HL-60 (cell line): ENCODE results near the gene TIGD4.

Source experiments
- DNase-seq, 2 experiments: peaks; one replicate each; pipeline ENCODE4 v3.0.0-alpha.2; 2010 to 2020; ENCODE audit warnings: low read depth in 1 of 2, low spot score in 1 of 2
- H3K27ac ChIP-seq: fragments of 250-450 bp; sonication (Bioruptor Pico); replicated peaks from 2 replicates; pipeline ENCODE4 v1.5.1; 2020; ENCODE audit warnings: mild to moderate bottlenecking, moderate library complexity
- H3K27me3 ChIP-seq: fragments of 250-450 bp; sonication (Bioruptor Pico); 2 replicates; pipeline ENCODE4 v1.5.1; 2021; ENCODE audit warnings: mild to moderate bottlenecking, moderate library complexity; ENCODE audit not compliant: insufficient read depth, poor library complexity, severe bottlenecking
- H3K4me3 ChIP-seq: replicated peaks from 2 replicates; pipeline ENCODE4 v1.5.1; 2011; ENCODE audit warnings: mild to moderate bottlenecking, control low read depth, low read length; ENCODE audit not compliant: insufficient read depth
- GABPA ChIP-seq: IDR thresholded peaks from 2 replicates; pipeline ENCODE4 v1.6.1; 2012; ENCODE audit warnings: low read depth
- POLR2AphosphoS5 ChIP-seq: IDR thresholded peaks from 2 replicates; pipeline ENCODE4 v1.6.1; 2012; ENCODE audit warnings: low read depth
- SPI1 ChIP-seq: IDR thresholded peaks from 2 replicates; pipeline ENCODE4 v1.6.1; 2012; ENCODE audit warnings: low read depth, mild to moderate bottlenecking, borderline replicate concordance
- TF ChIP-seq, protein P1 (sequence below): IDR thresholded peaks from one replicate; pipeline ENCODE4 v1.5.1; 2011; ENCODE audit warnings: low read length, control low read depth, inconsistent platforms; ENCODE audit not compliant: insufficient read depth
- TF ChIP-seq, protein P2 (sequence below): IDR thresholded peaks from 2 replicates; pipeline ENCODE4 v1.6.1; 2012; ENCODE audit warnings: low read depth; ENCODE audit not compliant: insufficient replicate concordance

Gene TIGD4

DNA sequence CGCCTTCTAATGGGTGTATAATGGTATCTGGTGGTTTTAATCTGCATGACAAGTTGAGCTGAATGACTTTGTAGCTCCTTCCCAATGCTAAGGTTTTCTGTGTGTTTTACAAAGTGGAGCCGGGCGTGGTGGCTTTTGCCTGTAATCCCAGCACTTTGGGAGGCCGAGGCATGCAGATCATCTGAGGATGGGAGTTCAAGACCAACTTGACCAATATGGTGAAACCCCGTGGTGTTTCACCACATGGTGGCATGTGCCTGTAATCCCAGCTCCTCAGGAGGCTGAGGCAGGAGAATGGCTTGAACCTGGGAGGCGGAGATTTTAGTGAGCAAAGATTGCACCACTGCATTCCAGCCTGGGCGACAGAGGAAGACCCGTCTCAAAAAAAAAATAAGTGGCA, 29.1 kb upstream of the TIGD4 start:
- no peak overlapping the region for H3K4me3 ChIP-seq

DNA sequence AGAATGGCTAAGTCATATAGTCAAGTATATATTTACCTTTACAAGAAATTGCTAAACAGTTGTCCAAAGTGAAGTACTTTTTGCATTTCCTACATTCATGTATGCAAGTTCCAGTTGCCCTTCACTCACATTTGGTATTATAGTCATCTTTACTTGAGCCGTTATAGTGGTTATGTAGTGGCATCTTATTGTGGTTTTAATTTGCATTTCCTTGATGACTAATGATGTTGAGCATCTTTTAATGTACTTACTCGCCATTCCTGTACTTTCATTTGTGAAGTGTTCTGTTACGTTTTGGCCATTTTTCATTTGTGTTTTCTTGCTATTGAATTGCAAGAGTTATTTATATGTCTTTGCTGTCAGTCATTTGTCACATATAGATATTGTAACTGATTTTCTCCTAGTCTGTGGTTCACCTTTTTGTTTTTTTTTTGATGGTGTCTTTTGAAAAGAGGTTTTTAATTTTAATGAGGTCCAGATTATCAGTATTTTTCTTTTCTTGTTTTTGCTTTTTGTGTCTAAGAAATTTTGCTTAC, 27.8 kb upstream of the TIGD4 start:
- TF ChIP-seq SPI1, result no peak
- TF ChIP-seq, protein P1, sequence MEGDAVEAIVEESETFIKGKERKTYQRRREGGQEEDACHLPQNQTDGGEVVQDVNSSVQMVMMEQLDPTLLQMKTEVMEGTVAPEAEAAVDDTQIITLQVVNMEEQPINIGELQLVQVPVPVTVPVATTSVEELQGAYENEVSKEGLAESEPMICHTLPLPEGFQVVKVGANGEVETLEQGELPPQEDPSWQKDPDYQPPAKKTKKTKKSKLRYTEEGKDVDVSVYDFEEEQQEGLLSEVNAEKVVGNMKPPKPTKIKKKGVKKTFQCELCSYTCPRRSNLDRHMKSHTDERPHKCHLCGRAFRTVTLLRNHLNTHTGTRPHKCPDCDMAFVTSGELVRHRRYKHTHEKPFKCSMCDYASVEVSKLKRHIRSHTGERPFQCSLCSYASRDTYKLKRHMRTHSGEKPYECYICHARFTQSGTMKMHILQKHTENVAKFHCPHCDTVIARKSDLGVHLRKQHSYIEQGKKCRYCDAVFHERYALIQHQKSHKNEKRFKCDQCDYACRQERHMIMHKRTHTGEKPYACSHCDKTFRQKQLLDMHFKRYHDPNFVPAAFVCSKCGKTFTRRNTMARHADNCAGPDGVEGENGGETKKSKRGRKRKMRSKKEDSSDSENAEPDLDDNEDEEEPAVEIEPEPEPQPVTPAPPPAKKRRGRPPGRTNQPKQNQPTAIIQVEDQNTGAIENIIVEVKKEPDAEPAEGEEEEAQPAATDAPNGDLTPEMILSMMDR, result no peak
- TF ChIP-seq GABPA, result no peak
- no peak for TF ChIP-seq POLR2AphosphoS5
- TF ChIP-seq, protein P2, sequence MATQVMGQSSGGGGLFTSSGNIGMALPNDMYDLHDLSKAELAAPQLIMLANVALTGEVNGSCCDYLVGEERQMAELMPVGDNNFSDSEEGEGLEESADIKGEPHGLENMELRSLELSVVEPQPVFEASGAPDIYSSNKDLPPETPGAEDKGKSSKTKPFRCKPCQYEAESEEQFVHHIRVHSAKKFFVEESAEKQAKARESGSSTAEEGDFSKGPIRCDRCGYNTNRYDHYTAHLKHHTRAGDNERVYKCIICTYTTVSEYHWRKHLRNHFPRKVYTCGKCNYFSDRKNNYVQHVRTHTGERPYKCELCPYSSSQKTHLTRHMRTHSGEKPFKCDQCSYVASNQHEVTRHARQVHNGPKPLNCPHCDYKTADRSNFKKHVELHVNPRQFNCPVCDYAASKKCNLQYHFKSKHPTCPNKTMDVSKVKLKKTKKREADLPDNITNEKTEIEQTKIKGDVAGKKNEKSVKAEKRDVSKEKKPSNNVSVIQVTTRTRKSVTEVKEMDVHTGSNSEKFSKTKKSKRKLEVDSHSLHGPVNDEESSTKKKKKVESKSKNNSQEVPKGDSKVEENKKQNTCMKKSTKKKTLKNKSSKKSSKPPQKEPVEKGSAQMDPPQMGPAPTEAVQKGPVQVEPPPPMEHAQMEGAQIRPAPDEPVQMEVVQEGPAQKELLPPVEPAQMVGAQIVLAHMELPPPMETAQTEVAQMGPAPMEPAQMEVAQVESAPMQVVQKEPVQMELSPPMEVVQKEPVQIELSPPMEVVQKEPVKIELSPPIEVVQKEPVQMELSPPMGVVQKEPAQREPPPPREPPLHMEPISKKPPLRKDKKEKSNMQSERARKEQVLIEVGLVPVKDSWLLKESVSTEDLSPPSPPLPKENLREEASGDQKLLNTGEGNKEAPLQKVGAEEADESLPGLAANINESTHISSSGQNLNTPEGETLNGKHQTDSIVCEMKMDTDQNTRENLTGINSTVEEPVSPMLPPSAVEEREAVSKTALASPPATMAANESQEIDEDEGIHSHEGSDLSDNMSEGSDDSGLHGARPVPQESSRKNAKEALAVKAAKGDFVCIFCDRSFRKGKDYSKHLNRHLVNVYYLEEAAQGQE, result no peak
- Histone ChIP-seq H3K27me3 (no peaks in the 10 kb centered on the region), H3K27ac (no peak overlapping the region), H3K4me3 (no peak overlapping the region)
- DNase-seq, result no peak

More for the DNA sequence above, 29.1 kb upstream of the TIGD4 start:
- TF ChIP-seq GABPA, result no peak
- TF ChIP-seq SPI1, result no peak
- TF ChIP-seq, protein P1, result no peak
- TF ChIP-seq, protein P2, result no peak
- TF ChIP-seq POLR2AphosphoS5, result no peak
- Histone ChIP-seq H3K27ac (no peak overlapping the region), H3K27me3 (no peaks in the 10 kb centered on the region)
- no peak for DNase-seq

DNA sequence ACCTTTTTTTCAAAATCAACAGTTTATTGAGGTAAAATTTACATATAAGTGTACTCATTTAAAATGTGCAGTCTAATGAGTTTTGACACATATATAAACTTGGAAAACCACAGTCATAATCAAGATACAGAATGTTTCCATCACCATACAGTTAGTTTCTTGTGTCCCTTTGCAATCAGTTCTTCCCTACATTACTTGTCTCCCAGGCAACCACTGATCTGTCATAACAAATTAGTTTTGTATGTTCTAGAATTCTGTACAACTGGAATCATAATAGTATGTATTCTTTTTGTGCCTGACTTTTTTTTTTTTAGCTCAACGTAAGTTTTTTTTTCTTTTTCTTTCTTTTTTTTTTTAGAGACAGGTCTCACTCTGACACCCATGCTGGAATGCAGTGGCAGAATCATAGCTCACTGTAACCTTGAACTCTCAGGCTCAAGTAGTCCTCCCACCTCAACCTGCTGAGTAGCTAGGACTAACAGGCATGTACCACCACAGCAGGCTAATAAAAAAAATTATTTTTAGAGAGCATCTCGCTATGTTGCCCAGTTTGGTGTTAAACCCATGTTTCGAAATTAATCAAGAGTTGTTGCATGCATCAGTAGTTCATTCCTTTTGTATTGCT, 27.1 kb upstream of the TIGD4 start:
- no peak for DNase-seq
- peak overlapping the region; percentile 11; the same call in 1 of the 2 replicates for H3K27ac ChIP-seq
- no peaks in the 10 kb centered on the region for H3K27me3 ChIP-seq
- TF ChIP-seq, protein P1, result no peak
- TF ChIP-seq, protein P2, result no peak
- TF ChIP-seq SPI1 (no peak), POLR2AphosphoS5 (no peak), GABPA (no peak)
- no peak overlapping the region for H3K4me3 ChIP-seq
